ENCODE measurements around the gene GPR137. TPM values are rescaled to one million over a fixed set of nuclear protein-coding genes. Genes with fewer than 3 reads are reported as not detected.

The GPR137 gene
- total RNA-seq, 1 experiment from 2014 or later, result 24.4 TPM

DNA sequence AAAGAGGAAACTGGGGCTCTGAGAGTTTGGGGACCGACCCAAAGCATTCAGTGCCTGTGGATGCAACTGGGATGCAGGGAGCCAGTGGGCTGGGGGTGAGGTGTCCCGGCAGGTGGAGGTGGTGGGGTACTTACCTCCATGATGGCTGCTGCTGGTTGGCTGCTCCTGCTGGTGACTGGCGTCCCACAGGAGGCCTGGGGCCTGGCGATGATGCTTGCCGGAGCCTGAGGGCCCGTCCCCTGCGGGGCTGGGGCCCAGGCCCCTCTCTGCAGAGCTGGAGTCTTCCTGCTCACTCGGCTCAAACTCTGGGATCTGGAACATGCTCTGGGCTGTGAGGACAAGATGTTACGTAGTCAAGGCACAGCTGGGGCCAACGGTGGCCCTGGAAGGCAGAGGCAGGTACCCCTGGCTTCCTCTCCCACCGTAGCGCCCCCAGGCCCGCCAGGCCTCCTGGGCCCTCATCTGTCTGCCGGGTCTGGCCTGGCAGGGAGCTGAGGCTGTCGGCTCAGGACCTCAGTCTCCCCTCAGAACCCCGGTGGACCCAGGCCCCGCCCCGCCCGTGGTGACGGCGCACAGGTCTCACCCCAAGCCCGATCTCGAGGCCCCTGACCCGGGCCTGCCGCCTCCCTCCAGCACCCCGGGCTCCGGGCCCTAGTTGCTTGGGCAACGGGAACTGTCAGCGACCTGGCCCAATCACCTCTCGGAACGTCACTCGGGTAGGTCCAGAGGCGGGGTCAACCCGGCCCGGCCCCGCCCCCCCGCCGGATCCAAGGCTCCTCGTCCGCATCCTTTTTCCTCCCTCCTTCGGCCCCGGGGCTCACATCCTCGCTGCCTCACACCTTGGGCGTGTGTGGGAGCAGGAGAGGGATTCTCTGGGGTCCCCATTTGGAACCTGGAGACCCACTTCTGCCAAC, 1.3 kb upstream of the GPR137 start, which contains the start of gene BAD:
TSS of gene BAD (minus strand) at position 618 of the 914 bp plus-strand sequence. CDS start at position 321, 297 bp downstream.
- TSS peak; percentile 72 for BruUV-seq (replicated peaks)
- ChIA-PET CTCF (interaction anchor here (0.9 to 4.3 kb wide), 5 partner anchors 16 to 47 kb away, joined by 3 to 22 read pairs (median 3); partner anchors contain the start of genes ESRRA, PRDX5 and TRMT112), POLR2A (interaction anchor here (1.3 to 1.7 kb wide), 4 partner anchors 14 to 58 kb away, joined by 3 to 5 read pairs (median 4); partner anchors contain the start of gene NUDT22)

More for the DNA sequence above, 1.3 kb upstream of the GPR137 start, which contains the start of gene BAD:
- RAD21 ChIA-PET (ENCODE audit: low non-redundant PET in 1 of 2, low total read pairs in 2 of 2, uncharacterized antibody in 2 of 2, unreplicated experiment in 2 of 2), result interaction anchor here in 1 of 2 experiments (0.8 kb wide), 1 partner anchor 13 kb away, joined by 5 read pairs; no protein-coding TSS in a partner anchor
- Histone ChIP-seq H3K9ac (ENCODE audit: low read length) (peak within 1 kb of the TSS; percentile 85), H3K4me2 (ENCODE audit: low read length) (peak within 1 kb of the TSS; percentile 96), H3K36me3 (ENCODE audit: control insufficient read depth in 1 of 2, insufficient read depth in 2 of 2, low read length in 2 of 2) (no peaks in the 10 kb centered on the region; a peak in 1 of 4 replicates), H3K9me2 (ENCODE audit: insufficient read depth) (no peaks in the 10 kb centered on the region), H2AFZ (ENCODE audit: low read depth, low read length, poor library complexity, severe bottlenecking) (no peak within 1 kb of the TSS), H4K20me1 (ENCODE audit: insufficient read depth) (no peaks in the 10 kb centered on the region), H3K27me3 (ENCODE audit: insufficient read depth, low read length) (no peaks in the 10 kb centered on the region), H3K79me2 (ENCODE audit: insufficient read depth, low read length) (no peaks in the 10 kb centered on the region), H3K4me3 (replicated peaks in 1 of 2; ENCODE audit: low read depth in 1 of 2, low read length in 2 of 2) (peak within 1 kb of the TSS; percentile 77 to 80), H3K9me3 (ENCODE audit: control insufficient read depth in 1 of 2, insufficient read depth in 1 of 2, low read depth in 1 of 2, low read length in 2 of 2) (no peaks in the 10 kb centered on the region), H3K4me1 (ENCODE audit: control insufficient read depth in 1 of 2, insufficient read depth in 2 of 2, low read length in 2 of 2) (peaks cover 14 to 27% of the 10 kb centered on the region in 2 experiments), H3K27ac (ENCODE audit: low read depth, low read length) (peak within 1 kb of the TSS; percentile 83)
- TF ChIP-seq POLR2AphosphoS5 (IDR thresholded peaks at IDR 0.05; ENCODE audit: low read depth, low read length) (peak; percentile 76), ZNF274 (IDR thresholded peaks at IDR 0.05; ENCODE audit: low read depth, low read length) (no peak), ZFX (IDR thresholded peaks at IDR 0.05) (peak; percentile 70), SP1 (IDR thresholded peaks at IDR 0.05; ENCODE audit: low read depth) (peak; percentile 76; the same call in 1 of the 2 replicates), MAX (IDR thresholded peaks at IDR 0.05) (0 out of 2 replicates have a peak, but pooled peaks have one; percentile 7), JUND (IDR thresholded peaks at IDR 0.05) (no peak), POLR2A (IDR thresholded peaks at IDR 0.05; ENCODE audit: borderline replicate concordance, extremely low read depth, insufficient read depth, insufficient read length) (peak; percentile 23)
- intact Hi-C loops (cut with micrococcal nuclease), result loop anchor here (1.0 kb wide), 1 partner anchor 42 kb away; no protein-coding TSS in a partner anchor
- ATAC-seq (peak; percentile 87), DNase-seq (ENCODE audit: low read depth, low spot score) (peak; percentile 82)

Measured in HCT116 (cell line).